Lung (tissue), 12 donors: ENCODE results near the gene MEAF6. TPM values are rescaled to one million over a fixed set of nuclear protein-coding genes. Genes with fewer than 3 reads are reported as not detected.
A peak's percentile ranks its signal among the peaks of the same experiment; 100 is the strongest.

ENCODE experiments used
- ATAC-seq: fragments of 200-7000 bp; cut with Tn5 transposase; one replicate; pipeline ENCODE4 v1.9.1; 2020; ENCODE audit warnings: moderate number of reproducible peaks; ENCODE audit not compliant: insufficient read depth, low FRiP score
- DNase-seq, 3 donors: peaks; one replicate each; pipeline ENCODE4 v3.0.0-alpha.2; 2013 to 2017
- H3K27ac ChIP-seq, 2 donors: one replicate each; pipeline ENCODE4 v1.5.1; 2013; ENCODE audit warnings: mild to moderate bottlenecking in 2 of 2, moderate library complexity in 2 of 2, control low read depth in 1 of 2, inconsistent platforms in 1 of 2, low read depth in 1 of 2, low read length in 1 of 2
- H3K27me3 ChIP-seq, 3 donors: one replicate each; pipeline ENCODE4 v1.5.1; 2013; ENCODE audit warnings: low read length in 2 of 3; ENCODE audit not compliant: control insufficient read depth in 3 of 3, insufficient read depth in 3 of 3
- H3K36me3 ChIP-seq, 4 donors: one replicate each; pipeline ENCODE4 v1.5.1; 2013; ENCODE audit warnings: low read length in 4 of 4, mild to moderate bottlenecking in 1 of 4, moderate library complexity in 1 of 4; ENCODE audit not compliant: control insufficient read depth in 4 of 4, insufficient read depth in 4 of 4
- H3K4me1 ChIP-seq, 5 donors: one replicate each; pipeline ENCODE4 v1.5.1; 2013; ENCODE audit warnings: low read length in 5 of 5, mild to moderate bottlenecking in 2 of 5, moderate library complexity in 1 of 5; ENCODE audit not compliant: control insufficient read depth in 5 of 5, insufficient read depth in 5 of 5
- H3K4me3 ChIP-seq: one replicate; pipeline ENCODE4 v1.5.1; 2013; ENCODE audit warnings: mild to moderate bottlenecking, control low read depth, moderate library complexity
- H3K9ac ChIP-seq, 2 donors: one replicate each; pipeline ENCODE4 v1.5.1; 2013; ENCODE audit warnings: low read length in 2 of 2, control low read depth in 1 of 2; ENCODE audit not compliant: insufficient read depth in 1 of 2
- H3K9me3 ChIP-seq, 4 donors: one replicate each; pipeline ENCODE4 v1.5.1; 2013; ENCODE audit warnings: low read length in 3 of 4, mild to moderate bottlenecking in 1 of 4, moderate library complexity in 1 of 4; ENCODE audit not compliant: control insufficient read depth in 4 of 4, insufficient read depth in 3 of 4
- WGBS, 2 donors: extraction: QIAGEN DNeasy Blood & Tissue Kit; methylation state at CpG; one replicate each; pipeline ENCODE4 v1.1.7; 2013; 5-methylcytosine and 5-hydroxymethylcytosine counted together
- polyA plus RNA-seq, 2 donors: library from polyadenylated mRNA; stranded (reverse); fragments of 200-250 nt; gene quantifications; one replicate each; pipeline ENCODE4 v1.2.1, GENCODE V29; 2013
- total RNA-seq, 2 donors: library from RNA; depleted of rRNA in 1 of 2; stranded (reverse); fragments of >200 nt in 1 of 2; gene quantifications; one replicate each; pipeline ENCODE4 v1.2.1, GENCODE V29; 2014 to 2021
- TF ChIP-seq, protein P1 (sequence below): IDR thresholded peaks from 2 replicates; pipeline ENCODE4 v1.5.1; 2012; ENCODE audit warnings: mild to moderate bottlenecking; ENCODE audit errors: control extremely low read depth, extremely low read depth
- donor health status: control.
- donor health status: control.
- donor health status: Bipolar disorder and iron deficiency.
- donor health status: healthy.
- donor health status: DM: yes; HTN: yes; CAD: no.

MEAF6 gene
- total and polyA plus RNA-seq, 4 donors, result 36.9 to 68.2 (median 58.8) TPM

DNA sequence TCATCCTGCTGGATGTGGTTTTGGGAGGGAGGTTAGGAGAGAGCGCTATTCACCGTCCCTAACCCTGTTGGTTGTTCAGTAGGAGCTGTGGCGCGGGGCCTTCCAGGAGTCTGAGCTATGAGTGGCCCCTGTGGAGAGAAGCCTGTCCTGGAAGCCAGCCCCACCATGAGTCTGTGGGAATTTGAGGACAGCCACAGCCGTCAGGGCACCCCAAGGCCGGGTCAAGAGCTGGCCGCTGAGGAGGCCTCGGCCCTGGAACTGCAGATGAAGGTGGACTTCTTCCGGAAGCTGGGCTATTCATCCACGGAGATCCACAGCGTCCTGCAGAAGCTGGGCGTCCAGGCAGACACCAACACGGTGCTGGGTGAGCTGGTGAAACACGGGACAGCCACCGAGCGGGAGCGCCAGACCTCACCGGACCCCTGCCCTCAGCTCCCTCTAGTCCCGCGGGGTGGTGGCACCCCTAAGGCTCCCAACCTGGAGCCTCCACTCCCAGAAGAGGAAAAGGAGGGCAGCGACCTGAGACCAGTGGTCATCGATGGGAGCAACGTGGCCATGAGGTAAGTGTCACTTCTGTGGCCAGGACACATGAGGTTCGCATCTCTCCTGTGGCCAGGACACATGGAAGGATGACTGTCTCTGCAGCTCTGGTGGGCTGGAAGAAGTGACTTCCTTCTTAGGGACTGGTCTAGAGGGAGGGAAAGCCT lies 39.0 kb downstream of the MEAF6 start:
- 65 to 67% methylated on average over 24 of the region's 24 CpGs for WGBS, 2 donors
- Histone ChIP-seq H3K4me3 (peak overlapping the region; percentile 70), H3K9ac (peak overlapping the region; percentile 12 to 14), H3K9me3 (no peaks in the 10 kb centered on the region), H3K36me3 (peaks cover 0 to 22% (median 4%) of the 10 kb centered on the region in 4 donors), H3K27ac (peak overlapping the region; percentile 82 to 95), H3K4me1 (peaks cover 7 to 47% (median 22%) of the 10 kb centered on the region in 5 donors), H3K27me3 (no peaks in the 10 kb centered on the region)
- ATAC-seq (no peak), DNase-seq (no peak)
- TF ChIP-seq, protein P1, sequence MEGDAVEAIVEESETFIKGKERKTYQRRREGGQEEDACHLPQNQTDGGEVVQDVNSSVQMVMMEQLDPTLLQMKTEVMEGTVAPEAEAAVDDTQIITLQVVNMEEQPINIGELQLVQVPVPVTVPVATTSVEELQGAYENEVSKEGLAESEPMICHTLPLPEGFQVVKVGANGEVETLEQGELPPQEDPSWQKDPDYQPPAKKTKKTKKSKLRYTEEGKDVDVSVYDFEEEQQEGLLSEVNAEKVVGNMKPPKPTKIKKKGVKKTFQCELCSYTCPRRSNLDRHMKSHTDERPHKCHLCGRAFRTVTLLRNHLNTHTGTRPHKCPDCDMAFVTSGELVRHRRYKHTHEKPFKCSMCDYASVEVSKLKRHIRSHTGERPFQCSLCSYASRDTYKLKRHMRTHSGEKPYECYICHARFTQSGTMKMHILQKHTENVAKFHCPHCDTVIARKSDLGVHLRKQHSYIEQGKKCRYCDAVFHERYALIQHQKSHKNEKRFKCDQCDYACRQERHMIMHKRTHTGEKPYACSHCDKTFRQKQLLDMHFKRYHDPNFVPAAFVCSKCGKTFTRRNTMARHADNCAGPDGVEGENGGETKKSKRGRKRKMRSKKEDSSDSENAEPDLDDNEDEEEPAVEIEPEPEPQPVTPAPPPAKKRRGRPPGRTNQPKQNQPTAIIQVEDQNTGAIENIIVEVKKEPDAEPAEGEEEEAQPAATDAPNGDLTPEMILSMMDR, result no peak

DNA sequence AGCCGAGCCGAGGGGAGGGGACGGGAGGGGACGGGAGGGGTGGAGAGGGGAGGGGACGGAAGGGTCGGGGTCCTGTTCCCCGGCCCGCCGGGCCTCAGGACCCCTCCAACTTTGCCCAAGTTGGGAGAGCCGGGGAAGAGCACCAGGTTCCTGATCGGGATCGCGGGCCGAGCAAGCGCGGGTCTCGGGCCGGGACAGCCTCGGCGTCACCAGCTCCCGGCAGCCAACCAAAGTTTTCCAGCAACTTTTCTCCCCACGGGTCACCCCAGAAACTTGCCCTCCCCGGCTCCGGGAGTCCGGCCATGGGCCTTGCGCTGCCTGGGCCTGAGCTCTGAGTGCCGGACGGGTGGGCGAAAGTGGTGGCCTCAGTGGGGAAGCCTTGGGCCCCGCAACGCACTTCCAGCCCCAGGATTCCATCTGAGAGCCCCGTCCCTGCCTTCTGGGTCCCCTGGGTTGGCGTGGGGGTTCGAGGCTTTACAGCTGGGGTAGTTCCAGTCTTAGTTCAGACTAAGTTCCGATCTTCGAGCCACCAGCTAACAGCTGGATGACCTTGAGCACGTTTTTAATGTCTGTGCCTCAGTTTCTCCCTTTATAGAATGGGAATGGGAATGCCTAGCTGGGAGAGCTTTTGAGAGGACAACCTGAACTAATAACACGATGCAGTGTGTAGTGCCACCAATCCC lies 39.7 kb downstream of the MEAF6 start:
- peak overlapping the region; percentile 82 to 95 for H3K27ac ChIP-seq
- H3K27me3 ChIP-seq, result no peaks in the 10 kb centered on the region
- TF ChIP-seq, protein P1, result no peak
- no peak for ATAC-seq
- H3K4me3 ChIP-seq, result peak overlapping the region; percentile 70
- H3K9me3 ChIP-seq, result no peaks in the 10 kb centered on the region
- 1% methylated on average over 29 to 38 of the region's 38 CpGs for WGBS, 2 donors
- H3K9ac ChIP-seq, result peak overlapping the region; percentile 12 to 14
- H3K36me3 ChIP-seq, result peaks cover 0 to 15% (median 4%) of the 10 kb centered on the region in 4 donors
- H3K4me1 ChIP-seq, result peaks cover 7 to 47% (median 22%) of the 10 kb centered on the region in 5 donors
- DNase-seq, result peak in 2 of 3 donors; percentile 30 to 33

DNA sequence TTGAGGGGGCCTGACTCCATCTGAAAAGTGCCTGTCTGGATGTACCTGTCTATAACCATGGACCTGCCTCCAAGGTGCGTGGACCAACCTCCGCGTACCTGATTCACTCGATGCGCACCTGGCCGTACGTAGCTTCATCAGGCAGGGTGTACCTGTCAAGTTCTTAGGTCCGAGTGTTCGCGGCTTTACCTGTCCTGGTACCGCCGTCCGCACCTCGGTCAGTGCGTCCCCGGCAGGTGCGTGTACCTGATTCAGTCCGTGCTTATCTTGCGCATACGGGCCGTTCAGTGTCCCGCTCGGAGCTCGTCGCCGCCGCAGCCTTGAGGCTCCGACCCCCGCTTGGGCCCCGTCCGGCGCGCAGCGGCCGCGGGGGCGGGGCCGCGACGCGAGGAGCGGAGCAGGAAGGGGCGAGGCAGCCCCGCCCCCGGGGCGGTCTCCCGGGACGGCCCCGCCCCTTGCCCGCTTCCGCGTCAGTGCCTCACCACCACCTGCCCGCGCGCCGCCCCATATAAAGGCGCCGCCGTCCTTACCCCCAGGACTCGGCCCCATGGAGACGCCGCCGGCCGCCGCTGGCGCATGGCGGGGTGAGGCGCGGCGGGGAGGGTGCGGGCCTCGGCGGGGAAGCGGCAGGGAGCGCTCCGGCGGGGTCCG lies 40.4 kb downstream of the MEAF6 start, which contains the start of gene ZC3H12A:
TSS of gene ZC3H12A (plus strand) at position 535 of the 651 bp plus-strand sequence. CDS start 917 bp downstream, outside the sequence.
- Histone ChIP-seq H3K27me3 (no peaks in the 10 kb centered on the region), H3K36me3 (peaks cover 0 to 15% (median 4%) of the 10 kb centered on the region in 4 donors), H3K4me3 (peak within 1 kb of the TSS; percentile 74), H3K4me1 (peaks cover 7 to 44% (median 22%) of the 10 kb centered on the region in 5 donors), H3K9me3 (no peaks in the 10 kb centered on the region), H3K27ac (peak within 1 kb of the TSS; percentile 82 to 95), H3K9ac (peak within 1 kb of the TSS; percentile 12 to 67)
- DNase-seq (peak; percentile 83 to 93 (median 84)), ATAC-seq (peak; percentile 86)
- TF ChIP-seq, protein P1, result no peak
- 1% methylated on average over 58 to 78 of the region's 78 CpGs for WGBS, 2 donors
